ENCODE results near the gene PARD6B.
"Not testable (repeated sequence)": the region's sequence is repeated elsewhere in the genome, so short reads cannot be mapped to it uniquely, and the experiment has no call there.

Gene PARD6B

GRCh38 chr20:50691573-50692551 is 39.5 kb upstream of the PARD6B start:
- H3K27ac ChIP-seq (ENCODE audit: low read depth, low read length, severe bottlenecking): peak overlapping the region; percentile 69
- peaks cover 41% of the 10 kb centered on the region for H3K4me1 ChIP-seq (ENCODE audit: control insufficient read depth, insufficient read depth, low read length, poor library complexity, severe bottlenecking)
- no peaks in the 10 kb centered on the region for H3K9me3 ChIP-seq (ENCODE audit: control insufficient read depth, low read length)
- no peaks in the 10 kb centered on the region for H3K36me3 ChIP-seq (ENCODE audit: control insufficient read depth, insufficient read depth, low read length)
- WGBS, 2 experiments (ENCODE audit: insufficient coverage in 2 of 2): 22 to 31% methylated on average over 15 to 19 of the region's 23 CpGs
- peak overlapping the region; percentile 34 for H3K4me3 ChIP-seq (ENCODE audit: extremely low read depth, insufficient read depth, low read length, poor library complexity, severe bottlenecking)

- Histone ChIP-seq H3K36me3 (ENCODE audit: control insufficient read depth, insufficient read depth, low read length) (no peaks in the 10 kb centered on the region), H3K4me1 (ENCODE audit: control insufficient read depth, insufficient read depth, low read length, poor library complexity, severe bottlenecking) (peaks cover 41% of the 10 kb centered on the region), H3K4me3 (ENCODE audit: extremely low read depth, insufficient read depth, low read length, poor library complexity, severe bottlenecking) (no peak overlapping the region), H3K9me3 (ENCODE audit: control insufficient read depth, low read length) (no peaks in the 10 kb centered on the region), H3K27ac (ENCODE audit: low read depth, low read length, severe bottlenecking) (peak overlapping the region; percentile 69)
- 100% methylated on average over 1 of the region's 2 CpGs; no CpG with 5 or more reads in 1 of the 2 experiments for WGBS, 2 experiments (ENCODE audit: insufficient coverage in 2 of 2)
Measured at GRCh38 chr20:50692552-50692933, 38.8 kb upstream of the PARD6B start.

DNA sequence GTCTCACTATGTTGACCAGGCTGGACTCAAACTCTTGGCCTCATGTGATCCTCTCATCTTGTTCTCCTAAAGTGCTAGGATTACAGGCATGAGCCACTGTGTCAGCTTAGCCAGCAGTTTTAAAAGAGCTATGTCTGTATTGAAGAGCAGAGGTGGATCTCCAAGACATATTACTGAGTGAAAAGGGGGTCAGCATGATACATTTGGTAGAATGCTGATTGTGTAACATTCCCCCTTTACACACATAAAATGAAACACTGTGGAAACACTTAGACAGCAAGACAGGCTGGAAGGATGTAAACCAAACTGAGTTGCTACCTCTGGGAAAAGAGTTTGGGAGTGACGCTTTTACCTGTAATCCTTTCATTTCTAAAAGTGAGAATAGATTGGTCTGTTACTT is 38.4 kb upstream of the PARD6B start:
- H3K4me3 ChIP-seq (ENCODE audit: extremely low read depth, insufficient read depth, low read length, poor library complexity, severe bottlenecking): no peak overlapping the region
- H3K9me3 ChIP-seq (ENCODE audit: control insufficient read depth, low read length): no peaks in the 10 kb centered on the region
- no peaks in the 10 kb centered on the region for H3K36me3 ChIP-seq (ENCODE audit: control insufficient read depth, insufficient read depth, low read length)
- peaks cover 41% of the 10 kb centered on the region for H3K4me1 ChIP-seq (ENCODE audit: control insufficient read depth, insufficient read depth, low read length, poor library complexity, severe bottlenecking)
- no peak overlapping the region for H3K27ac ChIP-seq (ENCODE audit: low read depth, low read length, severe bottlenecking)
- WGBS, 2 experiments (ENCODE audit: insufficient coverage in 2 of 2): 83% methylated on average over 1 of the region's 1 CpG; no CpG with 5 or more reads in 1 of the 2 experiments

GRCh38 chr20:50694379-50695134 is 36.8 kb upstream of the PARD6B start:
- Histone ChIP-seq H3K4me3 (ENCODE audit: extremely low read depth, insufficient read depth, low read length, poor library complexity, severe bottlenecking) (no peak overlapping the region), H3K27ac (ENCODE audit: low read depth, low read length, severe bottlenecking) (no peak overlapping the region), H3K36me3 (ENCODE audit: control insufficient read depth, insufficient read depth, low read length) (no peaks in the 10 kb centered on the region), H3K4me1 (ENCODE audit: control insufficient read depth, insufficient read depth, low read length, poor library complexity, severe bottlenecking) (peaks cover 39% of the 10 kb centered on the region), H3K9me3 (ENCODE audit: control insufficient read depth, low read length) (no peaks in the 10 kb centered on the region)
- 100% methylated on average over 1 to 2 of the region's 9 CpGs for WGBS, 2 experiments (ENCODE audit: insufficient coverage in 2 of 2)

DNA sequence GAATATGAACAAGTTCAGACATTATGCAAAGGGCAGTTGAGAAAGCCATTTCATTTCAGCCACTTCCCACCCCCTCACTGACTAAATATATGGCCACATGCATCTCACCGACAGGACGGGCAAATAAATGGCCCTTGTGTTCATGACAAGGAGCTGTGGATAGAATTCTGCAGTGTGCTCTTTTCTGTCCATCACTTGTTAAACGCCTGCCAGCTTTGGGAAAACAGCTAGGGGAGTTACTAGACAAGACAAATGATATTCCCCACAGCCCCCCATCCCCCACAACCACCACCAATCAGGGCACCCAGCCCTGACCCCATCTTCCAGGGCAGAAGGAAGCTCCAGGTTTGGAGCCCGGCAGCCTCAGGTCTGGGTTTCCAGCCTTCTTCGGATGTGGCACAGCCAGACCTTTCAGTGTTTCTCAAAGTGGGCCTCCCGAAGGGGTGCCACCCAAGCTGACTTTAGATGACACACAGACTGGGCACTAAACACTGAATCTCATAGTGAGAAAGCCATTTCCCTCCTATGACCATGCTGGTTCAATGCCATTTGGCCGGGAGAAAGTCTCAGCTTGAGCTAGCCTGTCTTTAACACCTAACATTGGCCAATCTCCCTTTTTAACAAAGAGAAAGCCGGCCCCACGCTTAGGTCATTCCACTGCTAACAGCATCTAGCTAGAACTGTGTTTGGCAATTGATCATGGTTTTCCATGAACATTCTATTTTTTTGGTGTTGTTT is 36.1 kb upstream of the PARD6B start:
- peaks cover 32% of the 10 kb centered on the region for H3K4me1 ChIP-seq (ENCODE audit: control insufficient read depth, insufficient read depth, low read length, poor library complexity, severe bottlenecking)
- H3K27ac ChIP-seq (ENCODE audit: low read depth, low read length, severe bottlenecking): no peak overlapping the region
- WGBS, 2 experiments (ENCODE audit: insufficient coverage in 2 of 2): 82 to 89% methylated on average over 6 to 8 of the region's 9 CpGs
- no peaks in the 10 kb centered on the region for H3K36me3 ChIP-seq (ENCODE audit: control insufficient read depth, insufficient read depth, low read length)
- H3K4me3 ChIP-seq (ENCODE audit: extremely low read depth, insufficient read depth, low read length, poor library complexity, severe bottlenecking): no peak overlapping the region
- no peaks in the 10 kb centered on the region for H3K9me3 ChIP-seq (ENCODE audit: control insufficient read depth, low read length)

DNA sequence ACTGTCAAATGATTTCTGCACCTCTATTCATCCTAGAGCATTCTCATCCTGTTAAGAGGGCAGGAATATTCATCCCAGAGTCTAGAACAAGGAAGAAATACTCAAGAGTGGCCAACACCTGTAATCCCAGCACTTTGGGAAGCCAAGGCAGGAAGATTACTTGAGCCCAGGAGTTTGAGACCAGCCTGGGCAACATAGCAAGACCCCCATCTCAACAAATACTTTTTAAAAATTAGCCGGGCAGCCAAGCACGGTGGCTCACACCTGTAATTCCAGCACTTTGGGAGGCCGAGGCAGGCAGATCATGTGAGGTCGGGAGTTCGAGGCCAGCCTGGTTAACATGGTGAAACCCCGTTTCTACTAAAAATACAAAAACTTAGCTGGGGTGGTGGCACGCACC is 33.1 kb upstream of the PARD6B start:
- not testable (repeated sequence) for H3K36me3 ChIP-seq (ENCODE audit: control insufficient read depth, insufficient read depth, low read length); H3K4me3 ChIP-seq (ENCODE audit: extremely low read depth, insufficient read depth, low read length, poor library complexity, severe bottlenecking); H3K9me3 ChIP-seq (ENCODE audit: control insufficient read depth, low read length); H3K27ac ChIP-seq (ENCODE audit: low read depth, low read length, severe bottlenecking)
- peaks cover 29% of the 10 kb centered on the region for H3K4me1 ChIP-seq (ENCODE audit: control insufficient read depth, insufficient read depth, low read length, poor library complexity, severe bottlenecking)
- 90 to 92% methylated on average over 6 of the region's 7 CpGs for WGBS, 2 experiments (ENCODE audit: insufficient coverage in 2 of 2)

GRCh38 chr20:50699688-50700087 is 31.7 kb upstream of the PARD6B start:
- Histone ChIP-seq H3K36me3 (ENCODE audit: control insufficient read depth, insufficient read depth, low read length) (no peaks in the 10 kb centered on the region), H3K4me1 (ENCODE audit: control insufficient read depth, insufficient read depth, low read length, poor library complexity, severe bottlenecking) (peaks cover 24% of the 10 kb centered on the region), H3K27ac (ENCODE audit: low read depth, low read length, severe bottlenecking) (no peak overlapping the region), H3K4me3 (ENCODE audit: extremely low read depth, insufficient read depth, low read length, poor library complexity, severe bottlenecking) (no peak overlapping the region), H3K9me3 (ENCODE audit: control insufficient read depth, low read length) (no peaks in the 10 kb centered on the region)
- 97 to 100% methylated on average over 5 of the region's 5 CpGs for WGBS, 2 experiments (ENCODE audit: insufficient coverage in 2 of 2)

DNA sequence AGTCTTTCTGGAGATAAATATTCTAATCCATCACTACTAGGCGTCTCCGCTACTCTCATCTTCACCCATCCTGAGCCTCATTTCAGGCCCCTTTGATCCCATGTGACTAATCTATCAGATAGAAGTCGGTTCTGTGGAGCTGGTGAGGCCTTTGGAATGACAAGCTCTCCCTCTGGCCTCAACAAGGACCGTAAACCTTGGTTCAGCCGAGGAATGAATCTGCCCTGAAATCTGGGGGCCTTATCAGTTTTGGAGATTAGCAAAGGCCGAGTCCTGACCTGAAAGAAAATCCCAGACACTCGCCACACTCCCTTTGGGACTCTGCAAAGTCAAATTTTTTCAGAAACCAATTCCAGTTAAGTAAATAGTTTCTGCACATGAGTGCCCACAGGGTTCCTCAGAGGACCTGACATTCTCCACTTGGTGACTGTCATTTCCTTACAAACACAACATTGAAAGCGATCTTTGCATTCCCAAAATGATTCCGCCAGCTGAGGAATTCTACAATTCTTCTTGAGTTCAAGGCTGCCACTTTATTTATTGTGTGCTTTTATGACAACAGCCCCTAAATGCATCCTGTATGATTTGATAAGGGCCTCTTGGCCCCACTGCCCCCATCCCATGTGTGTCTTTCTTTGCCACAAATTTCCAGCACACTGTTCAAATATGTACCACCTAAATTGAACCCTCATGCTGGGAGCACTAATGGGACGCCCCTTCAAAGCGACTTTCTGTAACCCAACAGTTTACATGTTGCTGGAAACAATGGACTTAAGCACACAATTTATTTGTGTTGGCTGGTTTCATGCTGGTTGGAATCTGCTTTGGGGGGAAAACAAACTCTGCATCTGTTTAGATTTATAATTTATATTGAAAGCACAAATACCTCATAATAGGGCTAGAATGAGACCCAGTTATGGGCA is 30.1 kb upstream of the PARD6B start:
- Histone ChIP-seq H3K27ac (ENCODE audit: low read depth, low read length, severe bottlenecking) (peak overlapping the region; percentile 44), H3K9me3 (ENCODE audit: control insufficient read depth, low read length) (no peaks in the 10 kb centered on the region), H3K36me3 (ENCODE audit: control insufficient read depth, insufficient read depth, low read length) (no peaks in the 10 kb centered on the region), H3K4me1 (ENCODE audit: control insufficient read depth, insufficient read depth, low read length, poor library complexity, severe bottlenecking) (peaks cover 16% of the 10 kb centered on the region), H3K4me3 (ENCODE audit: extremely low read depth, insufficient read depth, low read length, poor library complexity, severe bottlenecking) (no peak overlapping the region)
- 49 to 57% methylated on average over 7 to 8 of the region's 11 CpGs for WGBS, 2 experiments (ENCODE audit: insufficient coverage in 2 of 2)

DNA sequence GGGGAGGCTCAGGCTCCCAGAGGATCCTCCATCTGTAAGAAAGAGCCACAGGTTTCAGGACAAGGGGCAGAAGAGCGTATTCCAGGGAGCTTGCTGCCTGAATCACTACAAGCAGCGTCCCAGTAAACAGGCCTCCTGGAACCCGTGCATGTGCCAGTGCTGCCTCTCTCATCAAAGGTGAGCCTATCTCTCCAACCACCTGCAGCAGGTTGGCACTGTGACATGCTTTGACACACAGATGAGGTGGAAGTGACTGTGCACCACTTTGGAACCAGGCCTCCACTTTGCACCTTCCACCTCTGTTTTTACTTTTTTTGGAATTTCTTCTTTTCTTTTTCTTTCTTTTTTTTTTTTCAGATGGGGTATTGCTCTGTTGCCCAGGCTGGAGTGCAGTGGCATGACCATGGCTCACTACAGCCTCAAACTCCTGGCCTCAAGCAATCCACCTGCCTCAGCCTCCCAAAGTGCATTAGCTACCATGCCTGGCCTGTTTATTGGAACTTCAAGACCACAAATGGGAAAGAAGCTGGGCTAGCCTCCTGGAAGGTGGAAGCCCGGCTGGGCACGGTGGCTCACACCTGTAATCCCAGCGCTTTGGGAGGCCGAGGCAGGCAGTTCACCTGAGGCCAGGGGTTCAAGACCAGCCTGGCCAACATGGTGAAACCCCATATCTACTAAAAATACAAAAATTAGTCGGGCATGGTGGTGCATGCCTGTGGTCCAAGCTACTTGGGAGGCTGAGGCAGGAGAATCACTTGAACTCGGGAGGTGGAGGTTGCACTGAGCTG is 27.5 kb upstream of the PARD6B start:
- 89 to 92% methylated on average over 6 to 8 of the region's 9 CpGs for WGBS, 2 experiments (ENCODE audit: insufficient coverage in 2 of 2)
- not testable (repeated sequence) for H3K4me3 ChIP-seq (ENCODE audit: extremely low read depth, insufficient read depth, low read length, poor library complexity, severe bottlenecking)

More for the DNA sequence above, 27.5 kb upstream of the PARD6B start:
- not testable (repeated sequence) for H3K27ac ChIP-seq (ENCODE audit: low read depth, low read length, severe bottlenecking); H3K36me3 ChIP-seq (ENCODE audit: control insufficient read depth, insufficient read depth, low read length); H3K9me3 ChIP-seq (ENCODE audit: control insufficient read depth, low read length)
- H3K4me1 ChIP-seq (ENCODE audit: control insufficient read depth, insufficient read depth, low read length, poor library complexity, severe bottlenecking): peaks cover 16% of the 10 kb centered on the region
